GM19023 (cell line): Measurements from ENCODE around the gene TBXAS1.

Experiments
- ATAC-seq: cut with Tn5 transposase; IDR thresholded peaks from one replicate; pipeline ENCODE4 v1.9.1; 2021; ENCODE audit warnings: mild to moderate bottlenecking, moderate library complexity; ENCODE audit not compliant: unreplicated experiment

TBXAS1 gene

DNA sequence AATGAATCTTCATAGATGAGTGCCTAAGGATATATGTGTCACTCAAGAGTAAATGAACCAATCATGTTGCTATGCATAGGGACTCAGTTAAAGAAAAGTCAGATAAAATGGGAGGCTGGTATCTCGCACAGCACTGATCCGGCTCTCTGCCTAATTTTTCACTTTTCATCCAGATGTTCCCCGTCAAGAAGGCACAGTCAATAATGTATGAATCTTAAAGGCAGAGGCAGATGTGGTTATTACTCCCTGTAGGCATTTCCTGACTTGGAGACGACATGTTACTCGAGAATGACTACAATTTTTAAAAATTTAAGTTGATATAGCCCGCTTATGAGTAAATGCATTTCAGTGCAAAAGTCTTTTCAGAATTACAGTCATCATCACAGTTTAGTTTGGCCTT, 113.6 kb downstream of the TBXAS1 start:
- ATAC-seq = no peak

DNA sequence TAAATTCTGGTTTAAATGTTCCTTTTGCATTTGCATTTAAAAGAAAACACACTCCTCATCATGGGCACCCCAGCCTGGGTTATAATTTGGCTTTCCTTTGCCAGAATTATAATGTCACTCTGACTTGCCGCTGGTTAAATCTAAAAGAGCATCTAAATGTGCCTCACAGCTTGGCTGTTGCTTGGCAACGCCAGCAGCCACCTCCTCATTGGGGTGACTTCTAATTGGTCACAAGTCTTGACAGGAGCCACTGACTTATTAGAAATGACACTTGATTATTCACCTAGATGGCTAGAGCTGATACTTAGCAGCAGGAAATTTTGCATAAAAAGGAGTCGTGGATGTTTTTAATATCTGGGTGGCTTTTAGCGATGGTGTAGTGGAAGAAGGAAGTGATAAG, 114.3 kb downstream of the TBXAS1 start:
- ATAC-seq = no peak

DNA sequence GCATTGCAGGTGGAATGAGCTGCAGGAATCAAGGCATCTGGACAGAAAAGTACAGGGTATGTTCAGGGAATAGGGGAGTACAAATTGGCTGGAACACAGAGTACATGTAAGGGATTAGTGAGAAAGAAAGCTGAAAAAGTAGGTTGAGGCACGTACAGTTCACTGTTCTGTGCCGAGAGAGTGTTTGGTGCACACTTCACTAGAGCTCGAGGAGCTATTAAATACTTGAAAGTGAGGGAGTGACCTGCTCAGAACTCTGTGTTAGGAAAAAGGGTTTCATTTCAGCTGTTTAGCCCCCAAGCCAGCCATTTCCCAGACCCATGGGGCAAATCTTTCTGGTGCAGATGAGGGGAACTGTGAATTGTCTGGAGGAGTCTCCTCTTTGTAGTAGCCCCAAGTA, 115.2 kb downstream of the TBXAS1 start:
- ATAC-seq = no peak

DNA sequence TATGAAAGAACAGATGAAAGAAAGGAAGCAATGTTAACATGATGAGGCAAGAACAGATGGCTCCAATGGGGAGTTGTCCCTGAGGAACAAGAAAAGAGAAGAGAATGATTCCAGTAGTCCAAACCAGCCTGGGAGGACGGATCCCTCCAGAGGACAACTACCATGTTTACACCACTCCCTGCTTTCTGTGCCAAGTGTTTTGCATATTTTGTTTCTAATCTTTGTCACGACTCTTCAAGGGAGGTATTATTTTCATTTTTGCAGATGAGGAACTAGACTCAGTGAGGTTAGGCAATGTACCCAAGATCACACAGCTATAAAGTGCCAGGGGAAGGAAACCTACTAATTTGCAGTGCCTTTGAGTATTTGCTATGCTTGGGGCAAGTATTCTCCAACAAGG, 117.5 kb downstream of the TBXAS1 start:
- no peak for ATAC-seq

- ATAC-seq = no peak
Measured at GRCh38 chr7:139947021-139947420, 118.0 kb downstream of the TBXAS1 start.

DNA sequence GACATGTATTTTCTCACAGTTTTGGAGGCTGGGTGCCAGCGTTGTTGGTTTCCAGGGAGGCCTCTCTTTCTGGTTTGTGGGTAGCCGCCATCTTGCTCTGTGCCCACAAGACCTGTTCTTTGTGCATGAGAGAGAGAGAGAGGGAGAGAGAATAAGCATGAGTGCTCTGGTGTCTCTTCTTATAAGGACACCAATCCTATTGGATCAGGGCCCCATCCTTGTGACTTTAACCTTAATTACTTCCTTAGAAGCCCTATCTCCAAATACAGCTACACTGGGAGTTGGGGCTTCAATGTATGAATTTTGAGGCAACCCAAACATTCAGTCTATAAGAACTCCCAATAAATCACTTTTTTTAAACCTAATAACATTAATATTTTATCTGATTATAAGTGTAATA, 119.1 kb downstream of the TBXAS1 start:
- no peak for ATAC-seq

DNA sequence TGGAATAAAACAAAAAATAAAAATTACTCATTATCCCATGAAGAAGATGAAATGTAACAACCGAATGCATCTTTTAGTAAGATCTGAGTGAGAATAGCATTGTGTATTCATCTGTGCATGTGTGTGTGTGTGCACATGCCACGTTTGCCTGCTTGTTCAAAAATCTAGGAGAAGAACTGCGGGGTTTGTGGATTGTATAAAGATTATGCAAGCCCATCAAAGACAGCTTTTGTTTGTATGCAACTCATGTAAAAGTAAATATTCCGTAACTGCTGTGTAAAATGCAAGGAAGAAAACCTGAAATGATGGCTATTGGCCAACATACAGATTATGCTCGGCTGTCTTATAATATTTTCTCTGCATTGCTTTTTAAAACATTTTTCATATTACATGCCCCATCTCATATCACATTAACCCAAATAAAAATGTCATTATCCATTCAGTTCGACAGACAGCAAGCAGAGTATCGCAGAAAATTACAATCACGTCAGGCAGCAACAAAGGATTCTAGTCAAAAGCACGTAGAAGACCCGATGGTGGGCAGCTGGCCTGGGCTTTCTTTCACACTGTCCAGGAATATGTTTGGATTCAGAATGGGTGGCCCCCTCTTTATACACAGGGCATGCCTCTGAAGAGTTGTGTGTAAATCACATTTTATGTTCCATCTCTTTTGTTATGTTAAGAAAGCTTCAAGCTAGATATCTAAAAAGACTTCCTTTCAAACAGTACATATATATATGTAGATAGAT, 119.7 kb downstream of the TBXAS1 start:
- ATAC-seq = no peak

DNA sequence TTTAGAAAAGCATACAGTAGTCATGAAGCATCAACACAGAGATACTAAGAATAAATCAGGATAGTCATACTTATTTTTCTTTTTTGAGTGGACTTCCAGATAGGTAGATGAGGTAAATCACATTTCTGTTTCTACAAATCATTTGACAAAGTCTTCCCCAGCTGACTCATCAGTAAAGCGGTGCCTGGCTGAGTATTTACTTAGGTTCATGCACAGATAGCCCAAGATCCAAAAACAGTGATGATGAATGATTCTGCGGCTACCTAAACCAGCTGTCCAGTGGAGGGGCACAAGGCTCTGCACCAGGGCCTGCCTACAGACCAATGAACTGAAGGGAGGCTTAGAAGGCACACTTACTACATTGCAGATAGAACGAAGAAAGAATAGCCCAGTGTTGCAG, 120.6 kb downstream of the TBXAS1 start:
- ATAC-seq = no peak

DNA sequence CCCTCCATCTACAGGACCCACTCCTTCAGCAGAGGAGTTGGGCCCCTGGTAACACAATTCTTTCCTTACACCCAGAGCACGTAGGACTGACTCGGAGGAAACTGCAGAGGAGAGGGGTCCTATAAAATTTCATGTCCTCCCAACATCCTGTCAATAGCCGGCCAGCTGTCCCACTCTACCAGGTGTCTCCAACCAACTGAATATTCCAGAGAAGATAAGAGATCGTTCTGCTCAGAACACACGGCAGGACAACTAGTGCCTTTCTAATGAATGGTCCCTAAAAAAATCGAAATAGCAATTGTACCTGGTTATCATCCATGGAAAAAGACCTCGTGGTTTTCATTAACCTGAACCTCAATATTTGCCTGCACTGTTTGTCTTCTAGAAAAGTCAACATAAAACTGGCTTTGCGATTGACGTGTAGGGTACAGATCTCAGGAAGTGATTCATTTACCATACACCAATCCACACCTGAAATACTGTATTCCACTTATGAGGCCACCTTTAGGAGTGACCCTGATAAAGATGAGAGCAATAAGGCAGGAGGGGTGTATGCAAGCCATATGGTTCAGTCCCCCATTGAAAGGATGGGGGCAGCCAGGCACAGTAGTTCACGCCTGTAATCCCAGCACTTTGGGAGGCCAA, 121.9 kb downstream of the TBXAS1 start:
- ATAC-seq = no peak

- ATAC-seq = no peak
Measured at GRCh38 chr7:139953229-139953628, 124.2 kb downstream of the TBXAS1 start.

GRCh38 chr7:139955109-139955820, 126.2 kb downstream of the TBXAS1 start:
- ATAC-seq = no peak

- no peak for ATAC-seq
Measured at GRCh38 chr7:139958599-139959284, 129.7 kb downstream of the TBXAS1 start.

DNA sequence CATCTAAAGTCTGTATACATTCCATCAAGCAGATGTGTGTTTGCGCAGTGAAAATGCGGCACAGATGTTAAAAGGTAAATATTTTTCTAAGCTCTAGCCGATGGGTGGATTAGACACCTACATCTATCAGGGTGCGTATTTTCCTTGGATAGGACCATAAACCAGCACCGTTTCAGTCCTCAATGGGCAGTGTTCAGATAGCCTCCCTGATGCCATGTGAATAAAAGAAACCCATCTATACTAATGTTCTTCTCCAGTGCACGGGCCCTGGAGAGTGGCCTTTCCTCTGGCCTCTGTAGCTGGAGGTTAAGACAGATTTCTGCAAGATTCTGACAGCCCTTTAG, 130.2 kb downstream of the TBXAS1 start:
- ATAC-seq = no peak

GRCh38 chr7:139959718-139960117, 130.7 kb downstream of the TBXAS1 start:
- no peak for ATAC-seq

- ATAC-seq = no peak
Measured at GRCh38 chr7:139960157-139960556, 131.1 kb downstream of the TBXAS1 start.

- ATAC-seq = no peak
Measured at GRCh38 chr7:139965942-139966628, 137.0 kb downstream of the TBXAS1 start.

DNA sequence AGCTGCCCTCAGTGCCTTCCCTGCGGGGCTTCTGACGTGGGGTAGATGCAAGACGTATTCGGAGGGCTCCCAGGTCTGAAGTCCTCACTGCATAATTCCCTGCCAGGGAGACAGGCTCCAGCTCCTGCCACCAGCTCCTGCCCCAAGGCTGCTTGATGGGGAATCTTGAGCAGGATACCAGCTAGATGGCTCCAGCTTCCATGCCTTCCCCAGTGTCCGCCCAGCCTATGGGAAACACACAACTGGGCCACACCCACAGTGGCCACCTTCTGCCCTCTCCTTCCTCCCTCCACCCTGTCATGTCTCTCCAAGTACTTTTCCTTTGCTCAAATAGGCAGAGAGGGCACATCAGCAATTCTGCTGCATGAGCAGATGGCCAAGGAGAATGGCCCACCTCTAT, 137.9 kb downstream of the TBXAS1 start:
- ATAC-seq = no peak

- ATAC-seq = no peak
Measured at GRCh38 chr7:139968931-139969330, 139.9 kb downstream of the TBXAS1 start.

GRCh38 chr7:139972029-139972428, 143.0 kb downstream of the TBXAS1 start:
- ATAC-seq = no peak

GRCh38 chr7:139973101-139974050, 144.3 kb downstream of the TBXAS1 start:
- ATAC-seq = no peak
